HepG2 (cell line): Measurements from ENCODE around the gene LAMB4. TPM values are rescaled to one million over a fixed set of nuclear protein-coding genes. Genes with fewer than 3 reads are reported as not detected.

Source experiments
- BRD4 ChIP-seq: sonication (generic); formaldehyde crosslinking; IDR thresholded peaks from 2 replicates; pipeline ENCODE4 v1.4.0; 2020; ENCODE audit warnings: missing genetic modification reagents
- KDM1A ChIP-seq: IDR thresholded peaks from 2 replicates; pipeline ENCODE4 v1.6.1; 2016; ENCODE audit warnings: missing compliant biosample characterization
- KLF11 ChIP-seq: IDR thresholded peaks from 2 replicates; pipeline ENCODE4 v1.6.1; 2016; ENCODE audit warnings: missing compliant biosample characterization
- MBNL3 ChIP-seq: fragments of 250-450 bp; sonication (Bioruptor Pico); conservative IDR thresholded peaks from 2 replicates; pipeline ENCODE4 v1.8.0; 2022; ENCODE audit warnings: mild to moderate bottlenecking, inconsistent platforms
- NAIF1 ChIP-seq: sonication (generic); formaldehyde crosslinking; IDR thresholded peaks from 2 replicates; pipeline ENCODE4 v1.5.0; 2020; ENCODE audit warnings: mild to moderate bottlenecking, missing genetic modification reagents, borderline replicate concordance
- NR2F2 ChIP-seq: IDR thresholded peaks from 2 replicates; pipeline ENCODE4 v1.6.1; 2012; ENCODE audit warnings: low read depth, inconsistent platforms, borderline replicate concordance
- RNF2 ChIP-seq: fragments of 450-650 bp; conservative IDR thresholded peaks from 2 replicates; pipeline ENCODE4 v1.6.1; 2016; ENCODE audit warnings: low read depth
- RORA ChIP-seq: sonication (generic); formaldehyde crosslinking; IDR thresholded peaks from 2 replicates; pipeline ENCODE4 v1.5.0; 2020; ENCODE audit warnings: mild to moderate bottlenecking, missing genetic modification reagents, moderate library complexity
- SMAD3 ChIP-seq: sonication (generic); formaldehyde crosslinking; IDR thresholded peaks from 2 replicates; pipeline ENCODE4 v1.4.0; 2020; ENCODE audit warnings: missing genetic modification reagents
- SRSF1 ChIP-seq: fragments of 200-400 bp; formaldehyde crosslinking; optimal IDR thresholded peaks from 2 replicates; pipeline ENCODE3; 2017; ENCODE audit warnings: mild to moderate bottlenecking, low read depth, low read length, moderate library complexity
- TBP ChIP-seq: sonication (generic); formaldehyde crosslinking; IDR thresholded peaks from 2 replicates; pipeline ENCODE4 v1.5.0; 2020; ENCODE audit warnings: missing genetic modification reagents
- ZBTB1 ChIP-seq: sonication (generic); formaldehyde crosslinking; IDR thresholded peaks from 2 replicates; pipeline ENCODE4 v1.4.0; 2020; ENCODE audit warnings: missing genetic modification reagents, borderline replicate concordance
- ZBTB3 ChIP-seq: sonication (generic); formaldehyde crosslinking; IDR thresholded peaks from 2 replicates; pipeline ENCODE4 v1.4.0; 2020; ENCODE audit warnings: low read depth, mild to moderate bottlenecking, moderate library complexity, missing genetic modification reagents, borderline replicate concordance
- ZNF530 ChIP-seq: sonication (generic); formaldehyde crosslinking; IDR thresholded peaks from 2 replicates; pipeline ENCODE4 v1.5.0; 2020; ENCODE audit warnings: low read depth, mild to moderate bottlenecking, missing genetic modification reagents
- ZNF724P ChIP-seq: sonication (generic); formaldehyde crosslinking; IDR thresholded peaks from 2 replicates; pipeline ENCODE4 v1.8.0; 2022; ENCODE audit warnings: missing genetic modification reagents, borderline replicate concordance
- ZNF75D ChIP-seq: sonication (generic); formaldehyde crosslinking; IDR thresholded peaks from 2 replicates; pipeline ENCODE4 v1.8.1; 2023; ENCODE audit warnings: missing genetic modification reagents, mild to moderate bottlenecking, borderline replicate concordance
- ZNF766 ChIP-seq: sonication (generic); formaldehyde crosslinking; IDR thresholded peaks from 2 replicates; pipeline ENCODE4 v1.5.0; 2020; ENCODE audit warnings: missing genetic modification reagents, borderline replicate concordance
- ZNF776 ChIP-seq: sonication (generic); formaldehyde crosslinking; IDR thresholded peaks from 2 replicates; pipeline ENCODE4 v1.4.0; 2020; ENCODE audit warnings: mild to moderate bottlenecking, missing genetic modification reagents
- ZNF816 ChIP-seq: sonication (generic); formaldehyde crosslinking; IDR thresholded peaks from 2 replicates; pipeline ENCODE4 v1.8.0; 2022; ENCODE audit warnings: missing genetic modification reagents, mild to moderate bottlenecking, borderline replicate concordance
- ZSCAN20 ChIP-seq: sonication (generic); formaldehyde crosslinking; IDR thresholded peaks from 2 replicates; pipeline ENCODE4 v1.4.0; 2020; ENCODE audit warnings: missing genetic modification reagents, mild to moderate bottlenecking, borderline replicate concordance
- polyA plus RNA-seq, 8 experiments: library from polyadenylated mRNA; depleted of rRNA in 3 of 8; stranded (reverse) in 7 of 8; unstranded in 1 of 8; fragments of >200 nt; fragmentation: Illumina TruSeq in 4 of 8; extraction: Trizol in 4 of 8; gene quantifications; 2 replicates each; pipeline versions ENCODE4 v1.2.1 to v1.2.3, GENCODE V29; 2011 to 2016; ENCODE audit warnings: low read depth in 4 of 8, missing spikeins in 1 of 8, mixed read lengths in 1 of 8; ENCODE audit not compliant: insufficient read depth in 1 of 8
- total RNA-seq, 5 experiments: library from RNA; depleted of rRNA; stranded (reverse); fragments of >200 nt; fragmentation: Illumina TruSeq; extraction: Trizol; gene quantifications; 2 replicates each; pipeline ENCODE4 v1.2.3, GENCODE V29; 2016; ENCODE audit warnings: low read depth in 1 of 5
- TF ChIP-seq, protein P1 (sequence below): sonication (generic); formaldehyde crosslinking; IDR thresholded peaks from 2 replicates; pipeline ENCODE4 v1.8.0; 2022; ENCODE audit warnings: low read depth, missing genetic modification reagents
- TF ChIP-seq, protein P2 (sequence below): IDR thresholded peaks from 2 replicates; pipeline ENCODE4 v1.6.1; 2016; ENCODE audit warnings: low read depth, control low read depth
- TF ChIP-seq, protein P3 (sequence below): sonication (generic); formaldehyde crosslinking; IDR thresholded peaks from 2 replicates; pipeline ENCODE4 v1.9.0; 2021; ENCODE audit warnings: missing genetic modification reagents, mild to moderate bottlenecking, borderline replicate concordance
- TF ChIP-seq, protein P4 (sequence below): sonication (generic); formaldehyde crosslinking; conservative IDR thresholded peaks from 2 replicates; pipeline ENCODE4 v1.8.0; 2022; ENCODE audit warnings: missing genetic modification reagents

LAMB4 gene
- total and polyA plus RNA-seq, 2 of the 13 experiments (the other 11 are each of a cell fraction or from before 2014, with no cell fraction given): 0.05 TPM; not detected in 1

DNA sequence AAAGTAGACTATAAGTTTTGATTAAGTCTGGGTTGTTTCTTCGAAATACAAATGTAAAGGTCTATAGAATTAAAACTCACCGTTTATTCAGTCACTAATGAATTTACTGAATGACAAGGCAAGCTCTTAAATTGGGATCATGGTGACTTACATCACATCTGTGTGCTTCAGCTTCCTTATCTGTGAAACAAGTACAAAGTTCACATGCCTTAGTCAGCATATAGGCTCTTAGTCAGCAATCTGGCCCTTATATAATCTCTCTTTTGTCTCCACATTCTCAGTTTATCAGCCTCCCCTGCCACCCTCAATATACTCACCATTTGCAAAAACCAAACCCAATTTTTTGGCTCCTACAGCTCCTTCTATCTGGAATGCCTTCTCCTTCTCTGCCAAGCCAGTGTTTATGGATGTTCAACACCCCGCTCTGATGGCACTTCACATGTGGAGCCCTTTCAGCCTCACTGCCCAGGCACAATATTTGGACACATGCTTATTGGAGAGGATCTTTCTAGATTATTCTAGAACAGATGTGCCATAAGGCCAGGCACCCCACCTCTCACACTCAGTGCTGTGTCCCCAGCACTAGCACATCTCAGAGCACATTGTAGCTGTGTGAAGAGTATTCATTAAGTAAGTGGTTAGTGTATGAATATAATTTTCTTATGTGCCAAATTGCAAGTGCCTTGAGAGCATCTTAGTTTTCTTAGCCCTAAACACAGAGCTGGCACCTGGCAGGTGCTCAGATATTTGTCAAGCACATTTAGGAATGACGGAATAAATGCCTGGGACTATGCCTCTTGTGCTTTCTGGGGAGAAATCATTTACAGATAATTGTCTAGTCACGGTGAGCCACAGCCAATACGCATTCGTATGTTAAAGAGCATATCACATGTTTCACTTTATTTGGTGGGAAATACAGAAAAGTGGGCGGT is 117.4 kb downstream of the LAMB4 start (continued):
- TF ChIP-seq TBP (CRISPR knock-in tag): no peak
- TF ChIP-seq ZNF766 (CRISPR knock-in tag): no peak
- no peak for TF ChIP-seq ZBTB3 (CRISPR knock-in tag)
- no peak for TF ChIP-seq RORA (CRISPR knock-in tag)
- TF ChIP-seq KDM1A (CRISPR knock-in tag): no peak
- TF ChIP-seq SMAD3 (CRISPR knock-in tag): peak; percentile 66; the same call in 1 of the 2 replicates
- TF ChIP-seq, protein P1, sequence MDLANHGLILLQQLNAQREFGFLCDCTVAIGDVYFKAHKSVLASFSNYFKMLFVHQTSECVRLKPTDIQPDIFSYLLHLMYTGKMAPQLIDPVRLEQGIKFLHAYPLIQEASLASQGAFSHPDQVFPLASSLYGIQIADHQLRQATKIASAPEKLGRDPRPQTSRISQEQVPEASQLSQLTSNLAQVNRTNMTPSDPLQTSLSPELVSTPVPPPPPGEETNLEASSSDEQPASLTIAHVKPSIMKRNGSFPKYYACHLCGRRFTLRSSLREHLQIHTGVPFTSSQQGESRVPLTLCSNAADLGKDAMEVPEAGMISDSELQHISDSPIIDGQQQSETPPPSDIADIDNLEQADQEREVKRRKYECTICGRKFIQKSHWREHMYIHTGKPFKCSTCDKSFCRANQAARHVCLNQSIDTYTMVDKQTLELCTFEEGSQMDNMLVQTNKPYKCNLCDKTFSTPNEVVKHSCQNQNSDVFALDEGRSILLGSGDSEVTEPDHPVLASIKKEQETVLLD (CRISPR knock-in tag): no peak
- TF ChIP-seq, protein P2, sequence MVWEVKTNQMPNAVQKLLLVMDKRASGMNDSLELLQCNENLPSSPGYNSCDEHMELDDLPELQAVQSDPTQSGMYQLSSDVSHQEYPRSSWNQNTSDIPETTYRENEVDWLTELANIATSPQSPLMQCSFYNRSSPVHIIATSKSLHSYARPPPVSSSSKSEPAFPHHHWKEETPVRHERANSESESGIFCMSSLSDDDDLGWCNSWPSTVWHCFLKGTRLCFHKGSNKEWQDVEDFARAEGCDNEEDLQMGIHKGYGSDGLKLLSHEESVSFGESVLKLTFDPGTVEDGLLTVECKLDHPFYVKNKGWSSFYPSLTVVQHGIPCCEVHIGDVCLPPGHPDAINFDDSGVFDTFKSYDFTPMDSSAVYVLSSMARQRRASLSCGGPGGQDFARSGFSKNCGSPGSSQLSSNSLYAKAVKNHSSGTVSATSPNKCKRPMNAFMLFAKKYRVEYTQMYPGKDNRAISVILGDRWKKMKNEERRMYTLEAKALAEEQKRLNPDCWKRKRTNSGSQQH (CRISPR knock-in tag): no peak
- TF ChIP-seq NAIF1 (CRISPR knock-in tag): no peak
- TF ChIP-seq, protein P3, sequence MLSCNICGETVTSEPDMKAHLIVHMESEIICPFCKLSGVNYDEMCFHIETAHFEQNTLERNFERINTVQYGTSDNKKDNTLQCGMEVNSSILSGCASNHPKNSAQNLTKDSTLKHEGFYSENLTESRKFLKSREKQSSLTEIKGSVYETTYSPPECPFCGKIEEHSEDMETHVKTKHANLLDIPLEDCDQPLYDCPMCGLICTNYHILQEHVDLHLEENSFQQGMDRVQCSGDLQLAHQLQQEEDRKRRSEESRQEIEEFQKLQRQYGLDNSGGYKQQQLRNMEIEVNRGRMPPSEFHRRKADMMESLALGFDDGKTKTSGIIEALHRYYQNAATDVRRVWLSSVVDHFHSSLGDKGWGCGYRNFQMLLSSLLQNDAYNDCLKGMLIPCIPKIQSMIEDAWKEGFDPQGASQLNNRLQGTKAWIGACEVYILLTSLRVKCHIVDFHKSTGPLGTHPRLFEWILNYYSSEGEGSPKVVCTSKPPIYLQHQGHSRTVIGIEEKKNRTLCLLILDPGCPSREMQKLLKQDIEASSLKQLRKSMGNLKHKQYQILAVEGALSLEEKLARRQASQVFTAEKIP (CRISPR knock-in tag): no peak
- TF ChIP-seq KLF11 (CRISPR knock-in tag): no peak
- TF ChIP-seq ZNF816: no peak
- no peak for TF ChIP-seq ZNF724P (CRISPR knock-in tag)
- TF ChIP-seq NR2F2: no peak; the same call in 1 of the 2 replicates
- TF ChIP-seq ZNF776 (CRISPR knock-in tag): no peak
- TF ChIP-seq, protein P4, sequence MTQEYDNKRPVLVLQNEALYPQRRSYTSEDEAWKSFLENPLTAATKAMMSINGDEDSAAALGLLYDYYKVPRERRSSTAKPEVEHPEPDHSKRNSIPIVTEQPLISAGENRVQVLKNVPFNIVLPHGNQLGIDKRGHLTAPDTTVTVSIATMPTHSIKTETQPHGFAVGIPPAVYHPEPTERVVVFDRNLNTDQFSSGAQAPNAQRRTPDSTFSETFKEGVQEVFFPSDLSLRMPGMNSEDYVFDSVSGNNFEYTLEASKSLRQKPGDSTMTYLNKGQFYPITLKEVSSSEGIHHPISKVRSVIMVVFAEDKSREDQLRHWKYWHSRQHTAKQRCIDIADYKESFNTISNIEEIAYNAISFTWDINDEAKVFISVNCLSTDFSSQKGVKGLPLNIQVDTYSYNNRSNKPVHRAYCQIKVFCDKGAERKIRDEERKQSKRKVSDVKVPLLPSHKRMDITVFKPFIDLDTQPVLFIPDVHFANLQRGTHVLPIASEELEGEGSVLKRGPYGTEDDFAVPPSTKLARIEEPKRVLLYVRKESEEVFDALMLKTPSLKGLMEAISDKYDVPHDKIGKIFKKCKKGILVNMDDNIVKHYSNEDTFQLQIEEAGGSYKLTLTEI (CRISPR knock-in tag): no peak
- TF ChIP-seq SRSF1: no peak
- no peak for TF ChIP-seq BRD4 (CRISPR knock-in tag)
- no peak for TF ChIP-seq MBNL3 (CRISPR knock-in tag)
- no peak for TF ChIP-seq ZNF530 (CRISPR knock-in tag)
- TF ChIP-seq ZSCAN20 (CRISPR knock-in tag): no peak
- TF ChIP-seq ZNF75D: no peak
- no peak for TF ChIP-seq ZBTB1 (CRISPR knock-in tag)
- TF ChIP-seq RNF2: no peak
